ENCODE measurements around the gene NPTXR. TPM values are rescaled to one million over a fixed set of nuclear protein-coding genes. Genes with fewer than 3 reads are reported as not detected.

NPTXR gene
- total and polyA plus RNA-seq, 10 of the 15 experiments (the other 5 are each of a cell fraction or from before 2014, with no cell fraction given) = 0.02 to 0.38 (median 0.07) TPM; not detected in 2

GRCh38 chr22:38870312-38870741, 26.5 kb upstream of the NPTXR start (continued):
- TF ChIP-seq RELB (IDR thresholded peaks at IDR 0.05; ENCODE audit: low read depth) (peak; percentile 76), SP1 (IDR thresholded peaks at IDR 0.05; ENCODE audit: low read depth, low read length) (no peak), SREBF1 (IDR thresholded peaks at IDR 0.05; ENCODE audit: low read length) (no peak), CREM (IDR thresholded peaks at IDR 0.05; ENCODE audit: low read depth) (0 out of 2 replicates have a peak, but pooled peaks have one; percentile 17), ZBTB11 (CRISPR knock-in tag; IDR thresholded peaks at IDR 0.05) (no peak), PKNOX1 (IDR thresholded peaks at IDR 0.05) (peak; percentile 38; the same call in 1 of the 2 replicates), CBX5 (IDR thresholded peaks at IDR 0.05; ENCODE audit: low read depth) (no peak), FOS (IDR thresholded peaks at IDR 0.05; ENCODE audit: borderline replicate concordance, extremely low read depth, insufficient read length) (no peak), IRF3 (IDR thresholded peaks at IDR 0.05) (no peak), TCF3 (IDR thresholded peaks at IDR 0.05; ENCODE audit: borderline replicate concordance, insufficient read depth, low read depth, low read length) (0 out of 2 replicates have a peak, but pooled peaks have one; percentile 49), CEBPB (IDR thresholded peaks at IDR 0.05; ENCODE audit: borderline replicate concordance in 1 of 2, low read depth in 2 of 2, low read length in 2 of 2) (no peak), SMC3 (IDR thresholded peaks at IDR 0.05; ENCODE audit: borderline replicate concordance, low read length) (peak; percentile 60; the same call in 1 of the 2 replicates), BACH1 (IDR thresholded peaks at IDR 0.05; ENCODE audit: borderline replicate concordance) (peak; percentile 26; the same call in 1 of the 2 replicates), IKZF1 (conservative IDR thresholded peaks at IDR 0.05) (peak; percentile 90), REST (IDR thresholded peaks at IDR 0.05; ENCODE audit: low read depth, low read length) (no peak), E2F8 (IDR thresholded peaks at IDR 0.05; ENCODE audit: low read depth, partially characterized antibody) (no peak)

Data from GM12878 (cell line).